HG02610 (cell line): ENCODE results near the gene JAGN1.
"Not testable (repeated sequence)": the region's sequence is repeated elsewhere in the genome, so short reads cannot be mapped to it uniquely, and the experiment has no call there.

Source experiments
- ATAC-seq: cut with Tn5 transposase; IDR thresholded peaks from one replicate; pipeline ENCODE4 v1.9.1; 2021; ENCODE audit warnings: mild to moderate bottlenecking, moderate library complexity; ENCODE audit not compliant: unreplicated experiment

JAGN1 gene

DNA sequence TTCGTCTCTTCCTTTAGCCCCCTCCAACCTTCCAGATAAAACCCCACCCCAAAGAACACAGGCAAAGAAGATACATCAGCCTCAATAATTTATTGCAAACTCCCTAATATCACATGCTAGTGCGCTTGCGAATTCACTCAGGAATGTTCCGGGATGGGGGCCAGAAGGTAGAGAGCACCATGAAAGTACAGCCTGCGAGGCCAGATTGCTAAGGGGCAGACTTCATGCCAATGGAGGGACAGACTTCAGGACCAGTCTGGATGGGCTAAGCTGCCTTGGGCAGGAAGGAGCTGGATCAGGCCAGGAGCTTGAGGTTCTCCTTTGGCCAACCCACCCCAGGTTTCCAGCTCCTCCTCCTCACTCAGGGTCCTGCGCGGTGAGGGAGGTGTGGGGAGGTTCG lies 23.8 kb upstream of the JAGN1 start:
- ATAC-seq = no peak

DNA sequence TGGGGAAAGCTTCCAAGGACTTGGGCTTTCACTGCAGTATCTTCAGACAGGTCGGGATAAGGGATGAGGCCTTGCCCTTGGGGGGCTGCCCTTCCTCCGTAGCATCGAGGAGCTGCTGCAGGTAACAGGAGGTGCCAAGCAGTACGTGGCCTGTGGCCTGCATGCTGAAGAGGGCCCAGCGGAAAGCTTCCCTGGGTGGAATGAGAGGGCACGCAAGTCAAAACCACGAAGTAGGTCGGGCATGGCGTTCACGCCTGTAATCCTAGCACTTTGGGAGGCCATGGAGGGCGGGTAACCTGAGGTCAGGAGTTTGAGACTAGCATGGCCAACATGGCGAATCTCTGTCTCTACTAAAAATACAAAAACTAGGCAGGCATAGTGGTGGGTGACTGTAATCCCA lies 23.3 kb upstream of the JAGN1 start:
- no peak for ATAC-seq

DNA sequence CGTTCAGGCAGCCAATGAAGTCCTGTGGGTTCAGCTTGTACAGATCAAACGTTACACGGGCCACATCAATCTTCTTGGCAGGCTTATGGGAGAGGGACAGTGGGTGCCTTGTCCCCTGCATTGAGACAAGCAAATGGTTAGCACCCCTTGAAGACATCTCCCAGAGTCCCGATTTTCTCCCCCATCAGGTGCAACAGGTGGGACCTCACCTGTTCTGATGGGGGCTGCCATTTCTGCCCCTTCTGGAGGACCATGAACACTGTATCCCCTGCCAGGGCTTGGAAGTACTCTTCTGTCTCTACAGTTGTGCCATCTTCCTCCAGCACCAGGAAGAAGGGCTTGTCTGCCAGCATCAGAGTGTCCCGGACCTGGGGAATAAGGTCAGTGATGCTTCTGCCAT lies 20.5 kb upstream of the JAGN1 start:
- no peak for ATAC-seq

- no peak for ATAC-seq
Measured at GRCh38 chr3:9870978-9871377, 19.4 kb upstream of the JAGN1 start.

DNA sequence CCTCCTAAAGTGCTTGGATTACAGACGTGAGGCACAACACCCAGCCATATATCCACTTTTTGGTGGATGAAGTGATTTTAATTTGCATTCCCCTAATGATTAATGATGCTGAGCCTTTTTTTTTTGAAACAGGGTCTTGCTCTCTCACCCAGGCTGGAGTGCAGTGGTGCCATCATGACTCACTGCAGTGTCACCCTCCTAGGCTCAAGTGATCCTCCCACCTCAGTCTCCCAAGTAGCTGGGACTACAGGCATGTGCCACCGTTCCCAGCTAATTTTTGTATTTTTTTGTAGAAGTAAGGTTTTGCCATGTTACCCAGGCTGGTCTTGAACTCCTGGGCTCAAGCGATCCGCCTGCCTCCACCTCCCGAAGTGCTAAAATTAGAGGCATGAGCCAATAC lies 18.3 kb upstream of the JAGN1 start:
- not testable (repeated sequence) for ATAC-seq

DNA sequence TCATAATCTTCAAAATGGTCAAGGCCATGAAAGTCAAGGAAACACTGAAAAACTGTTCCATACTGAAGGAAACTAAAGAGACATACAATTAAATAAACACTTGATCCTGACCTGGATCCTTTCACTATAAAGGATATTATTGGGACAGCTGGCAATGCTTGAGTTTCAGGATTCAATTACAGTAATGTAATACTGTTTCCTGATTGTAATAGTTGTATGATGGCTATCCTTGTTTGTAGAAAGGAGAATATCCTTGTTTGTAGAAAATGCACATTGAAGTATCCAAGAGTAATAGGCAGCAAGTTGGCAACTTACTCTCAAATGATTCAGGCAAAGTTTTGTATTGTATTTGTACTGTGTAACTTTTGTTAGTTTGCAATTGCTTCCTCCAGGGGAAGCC lies 15.0 kb upstream of the JAGN1 start:
- ATAC-seq = no peak

GRCh38 chr3:9876255-9876654 lies 14.2 kb upstream of the JAGN1 start:
- ATAC-seq = not testable (repeated sequence)

DNA sequence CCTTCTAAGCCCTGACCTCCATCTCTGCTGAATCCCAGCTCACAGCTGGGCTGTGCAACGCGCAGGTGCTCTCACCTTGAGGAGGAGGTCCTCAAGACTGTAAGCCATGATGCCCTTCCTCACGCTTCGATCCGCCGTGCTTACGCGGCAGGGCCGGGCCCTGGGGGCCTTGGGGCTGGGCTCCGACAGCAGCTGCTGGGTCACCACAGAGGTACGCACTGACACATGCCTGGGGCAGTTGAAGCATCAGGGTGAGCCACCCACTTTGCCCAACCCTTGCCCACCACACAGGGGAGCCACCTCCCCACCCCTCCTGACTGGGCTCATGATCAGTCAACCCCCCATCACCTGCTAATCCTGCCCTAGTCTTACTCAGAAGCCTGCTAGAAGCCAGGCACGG lies 13.4 kb upstream of the JAGN1 start:
- no peak for ATAC-seq

GRCh38 chr3:9878700-9879099 lies 11.7 kb upstream of the JAGN1 start:
- ATAC-seq = no peak

DNA sequence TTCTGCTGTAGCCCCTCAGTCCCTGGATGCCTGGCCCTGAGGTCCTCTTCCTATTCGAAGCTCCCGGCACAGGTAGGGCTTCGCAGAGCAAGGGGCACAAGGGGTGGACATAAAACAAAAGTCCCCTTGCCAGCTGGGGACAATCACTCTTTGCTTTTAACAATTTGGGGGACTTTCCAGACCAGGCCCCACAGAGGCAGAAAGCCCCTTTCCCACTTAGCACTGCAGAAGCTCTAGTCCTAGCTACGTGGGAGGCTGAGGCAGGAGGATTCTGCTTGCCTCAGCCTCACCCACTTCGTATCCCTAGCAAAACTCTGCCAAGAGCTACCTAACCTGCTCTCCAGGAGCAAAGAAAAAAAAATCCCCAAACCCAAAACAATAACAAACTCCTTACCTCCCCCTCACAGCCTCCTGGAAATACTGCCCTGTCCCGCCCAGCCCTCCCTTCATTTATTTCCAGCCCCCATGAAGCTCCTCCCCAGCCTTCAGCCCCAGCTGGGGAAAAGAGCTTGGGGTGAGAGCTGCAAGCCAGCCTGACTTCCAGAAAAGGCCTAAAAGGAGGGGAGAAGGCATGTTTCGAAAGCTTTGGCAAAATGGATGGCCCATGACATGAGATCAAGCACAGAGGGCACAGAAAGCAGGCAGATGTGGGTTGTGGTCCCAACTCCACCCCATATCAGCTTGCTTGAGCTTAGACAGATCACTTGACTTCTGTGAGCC lies 10.4 kb upstream of the JAGN1 start, which contains the start of gene CIDEC:
TSS of gene CIDEC (minus strand) at position 424 of the 720 bp plus-strand sequence. CDS start 1,767 bp downstream, outside the sequence.
- no peak for ATAC-seq

GRCh38 chr3:9881441-9881840 lies 9.0 kb upstream of the JAGN1 start:
- no peak for ATAC-seq

- no peak for ATAC-seq
Measured at GRCh38 chr3:9883706-9884554, 6.5 kb upstream of the JAGN1 start.

- no peak for ATAC-seq
Measured at GRCh38 chr3:9884555-9885165, 5.8 kb upstream of the JAGN1 start.

DNA sequence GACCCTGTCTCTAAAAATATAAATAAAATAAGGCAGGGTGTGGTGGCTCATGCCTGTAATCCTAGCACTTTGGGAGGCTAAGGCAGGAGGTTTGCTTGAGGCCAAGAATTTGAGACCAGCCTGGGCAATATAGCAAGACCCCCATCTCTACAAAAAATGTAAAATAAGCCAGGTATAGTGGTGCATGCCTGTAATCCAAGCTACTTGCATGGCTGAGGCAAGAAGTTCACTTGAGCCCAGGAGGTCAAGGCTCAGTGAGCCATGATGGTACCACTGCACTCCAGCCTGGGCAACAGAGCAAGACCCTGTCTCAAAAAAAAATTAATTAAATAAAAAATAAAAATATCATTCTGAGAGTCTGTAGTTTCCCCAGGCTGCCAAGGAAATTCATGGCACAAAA lies 4.1 kb upstream of the JAGN1 start:
- no peak for ATAC-seq

- no peak for ATAC-seq
Measured at GRCh38 chr3:9887480-9887879, 2.9 kb upstream of the JAGN1 start.

DNA sequence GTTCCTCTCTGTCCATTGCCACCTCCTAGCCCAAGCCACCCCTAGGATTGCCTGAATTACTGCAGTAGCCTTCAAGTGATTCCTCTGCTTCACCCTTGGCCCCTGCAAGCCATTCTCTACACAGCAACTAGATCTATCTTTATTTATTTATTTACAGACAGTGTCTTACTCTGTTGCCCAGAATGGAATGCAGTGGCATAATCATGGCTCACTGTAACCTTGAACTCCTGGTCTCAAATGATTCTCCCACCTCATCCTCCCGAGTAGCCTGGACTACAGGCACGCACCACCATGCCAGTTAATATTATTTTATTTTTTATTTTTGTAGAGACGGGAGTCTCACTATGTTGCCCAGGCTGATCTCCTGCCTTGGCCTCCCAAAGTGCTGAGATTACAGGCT lies 1.9 kb upstream of the JAGN1 start:
- ATAC-seq = no peak

DNA sequence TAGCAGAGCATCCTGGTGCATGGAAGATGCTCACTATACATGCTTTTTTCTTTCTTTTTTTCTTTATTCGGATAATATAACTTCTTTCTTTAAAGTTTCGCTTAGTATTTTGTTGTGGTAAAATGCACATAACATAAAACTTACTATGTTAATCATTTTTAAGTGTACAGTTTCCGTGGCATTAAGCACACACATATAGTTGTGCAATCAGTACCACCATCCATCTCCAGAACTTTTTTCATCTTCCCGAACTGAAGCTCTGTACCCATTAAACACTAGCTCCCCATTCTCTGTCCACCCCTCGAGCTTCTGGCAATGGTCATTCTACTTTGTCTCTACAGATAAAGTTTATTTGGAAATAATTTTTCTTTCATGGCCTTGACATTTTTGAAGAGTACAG lies 1.0 kb upstream of the JAGN1 start:
- ATAC-seq = no peak

DNA sequence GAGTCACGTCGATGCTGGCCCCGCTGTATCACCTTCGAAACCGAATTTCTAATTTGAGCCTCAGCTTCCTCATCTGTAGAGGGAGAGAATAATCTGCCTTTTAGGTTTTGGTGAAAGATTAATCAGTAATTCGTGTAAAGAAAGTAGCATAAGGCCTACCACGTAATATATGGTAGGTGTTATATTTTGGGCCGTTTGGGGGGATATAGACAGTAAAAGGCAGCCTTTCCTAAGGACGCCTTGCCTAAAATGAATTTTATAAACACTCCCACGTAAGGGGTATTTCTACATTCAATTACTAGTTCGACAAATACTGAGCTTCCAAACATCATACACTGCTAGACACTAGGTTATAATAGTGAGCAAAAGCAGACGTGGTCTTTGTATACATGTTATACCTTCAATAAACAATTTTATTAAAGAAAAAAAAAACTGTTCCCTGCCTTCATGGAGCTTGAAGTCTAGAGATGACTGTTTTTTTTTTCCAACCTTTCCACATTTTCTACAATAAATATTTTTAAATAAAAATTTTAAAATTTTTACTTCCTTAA lies 737 bp downstream of the JAGN1 start:
- ATAC-seq = no peak

- ATAC-seq = no peak
Measured at GRCh38 chr3:9893739-9894138, 3.3 kb downstream of the JAGN1 start.

GRCh38 chr3:9895715-9896114 lies 5.3 kb downstream of the JAGN1 start:
- ATAC-seq = not testable (repeated sequence)

DNA sequence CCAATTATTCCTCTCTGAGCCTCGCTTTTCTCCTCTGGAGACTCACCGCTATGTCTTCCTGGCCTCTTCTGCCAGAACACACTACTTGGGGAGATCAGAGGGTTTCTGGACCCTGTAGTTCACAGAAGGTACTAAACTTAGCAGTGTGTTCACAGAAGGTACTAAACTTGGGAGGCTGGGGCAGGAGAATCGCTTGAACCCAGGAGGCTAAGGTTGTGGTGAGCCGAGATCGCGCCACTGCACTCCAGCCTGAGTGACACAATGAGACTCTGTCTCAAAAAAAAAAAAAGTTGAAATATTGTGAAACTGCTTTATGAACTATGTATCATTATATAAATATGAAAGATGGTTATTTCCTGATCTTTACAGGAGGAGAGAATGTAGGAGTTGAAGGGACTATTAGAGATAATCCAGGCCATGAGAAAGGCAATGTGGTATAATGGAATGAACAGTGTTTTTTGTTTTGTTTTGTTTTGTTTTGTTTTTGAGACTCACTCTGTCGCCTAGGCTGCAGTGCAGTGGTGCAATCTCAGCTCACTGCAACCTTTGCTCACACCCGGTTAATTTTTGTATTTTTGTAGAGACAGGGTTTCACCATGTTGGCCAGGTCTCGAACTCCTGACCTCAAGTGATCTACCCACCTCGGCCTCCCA lies 6.5 kb downstream of the JAGN1 start:
- ATAC-seq = not testable (repeated sequence)
